COR-L47 (cell line): Measurements from ENCODE around the gene TAS2R1.

Source experiments
- DNase-seq: peaks from one replicate; lab custom pipeline; 2025; lab: John Stamatoyannopoulos, UW

TAS2R1 gene

GRCh38 chr5:9588254-9588653 is 41.9 kb downstream of the TAS2R1 start:
- DNase-seq = no peak

- no peak for DNase-seq
These were observed 43.0 kb downstream of the TAS2R1 start for GRCh38 chr5:9587135-9587534.

- no peak for DNase-seq
These were observed 47.7 kb downstream of the TAS2R1 start for GRCh38 chr5:9582406-9582805.
